B cell (primary cell): ENCODE measurements around the gene UTP4. TPM values are rescaled to one million over a fixed set of nuclear protein-coding genes. Genes with fewer than 3 reads are reported as not detected.

ENCODE experiments used
- ATAC-seq: fragments of 200-7000 bp; cut with Tn5 transposase; one replicate; pipeline ENCODE4 v1.10.0; 2021; ENCODE audit warnings: low read depth, mild to moderate bottlenecking, moderate number of reproducible peaks, moderate library complexity
- CTCF ChIA-PET: fragments of 350-600 bp; sonication (Branson Sonifier 250); formaldehyde crosslinking; loops from one replicate; lab custom pipeline; 2021; ENCODE audit warnings: antibody characterized with exemption, inconsistent platforms; lab: Charles Lee
- POLR2A ChIA-PET: fragments of 350-600 bp; sonication (Branson Sonifier 250); formaldehyde crosslinking; loops from one replicate; lab custom pipeline; 2021; ENCODE audit warnings: antibody characterized with exemption; lab: Charles Lee
- DNase-seq: peaks from one replicate; pipeline ENCODE4 v3.0.0; 2013
- H2AFZ ChIP-seq: 2 replicates; pipeline ENCODE4 v1.6.1; 2012; ENCODE audit warnings: mild to moderate bottlenecking, low read depth, low read length; ENCODE audit not compliant: insufficient read depth, poor library complexity, severe bottlenecking
- H3K27ac ChIP-seq, 2 donors: 1 replicate in 1 of 2; 2 replicates in 1 of 2; pipeline ENCODE4 v1.5.1; 2012 to 2013; ENCODE audit warnings: low read length in 2 of 2, mild to moderate bottlenecking in 2 of 2, moderate library complexity in 1 of 2
- H3K27me3 ChIP-seq, 4 experiments: fragments of 200-600 bp in 1 of 4; sonication (generic) in 1 of 4; replicated peaks in 1 of 4; 1 replicate in 2 of 4; 2 replicates in 2 of 4; pipeline versions ENCODE4 v1.6.1 to v1.7.0; 2013 to 2016; ENCODE audit warnings: low read length in 3 of 4, mild to moderate bottlenecking in 2 of 4, mixed read lengths in 1 of 4, moderate library complexity in 1 of 4; ENCODE audit not compliant: insufficient read depth in 4 of 4, control insufficient read depth in 3 of 4; ENCODE audit errors: control extremely low read depth in 1 of 4
- H3K36me3 ChIP-seq, 2 experiments: replicated peaks in 1 of 2; 1 replicate in 1 of 2; 2 replicates in 1 of 2; pipeline versions ENCODE4 v1.6.1 to v1.7.1; 2013; ENCODE audit warnings: low read length in 1 of 2; ENCODE audit not compliant: insufficient read depth in 2 of 2, control insufficient read depth in 1 of 2; ENCODE audit errors: control extremely low read depth in 1 of 2, extremely low read depth in 1 of 2
- H3K4me1 ChIP-seq, 2 donors: fragments of 200-600 bp in 1 of 2; sonication (generic) in 1 of 2; 1 replicate in 1 of 2; 2 replicates in 1 of 2; pipeline versions ENCODE4 v1.5.1 to v1.6.1; 2013 to 2017; ENCODE audit warnings: low read length in 2 of 2; ENCODE audit not compliant: control insufficient read depth in 2 of 2, insufficient read depth in 2 of 2
- H3K4me2 ChIP-seq: replicated peaks from 2 replicates; pipeline ENCODE3; 2012; ENCODE audit warnings: mild to moderate bottlenecking, low read depth, low read length; ENCODE audit not compliant: poor library complexity, severe bottlenecking
- H3K4me3 ChIP-seq, 5 experiments: fragments of 200-600 bp in 1 of 5; sonication (generic) in 1 of 5; 1 replicate in 3 of 5; 2 replicates in 2 of 5; pipeline versions ENCODE4 v1.5.1 to v1.7.0; 2011 to 2016; ENCODE audit warnings: low read length in 4 of 5, mild to moderate bottlenecking in 4 of 5, low read depth in 2 of 5, control low read depth in 1 of 5, moderate library complexity in 1 of 5; ENCODE audit not compliant: insufficient read depth in 1 of 5; ENCODE audit errors: control extremely low read depth in 1 of 5, extremely low read depth in 1 of 5
- H3K79me2 ChIP-seq: fragments of 200-600 bp; sonication (generic); one replicate; pipeline ENCODE4 v1.6.0; 2016; ENCODE audit warnings: low read length; ENCODE audit not compliant: control insufficient read depth, insufficient read depth
- H3K9ac ChIP-seq: fragments of 200-600 bp; sonication (generic); 2 replicates; pipeline ENCODE4 v1.6.1; 2017; ENCODE audit warnings: mild to moderate bottlenecking, low read length, moderate library complexity
- H3K9me3 ChIP-seq, 3 donors: one replicate each; pipeline versions ENCODE4 v1.6.1 to v1.7.1; 2013; ENCODE audit warnings: low read length in 2 of 3; ENCODE audit not compliant: control insufficient read depth in 2 of 3, insufficient read depth in 1 of 3; ENCODE audit errors: control extremely low read depth in 1 of 3
- H4K20me1 ChIP-seq: 2 replicates; pipeline ENCODE4 v1.6.0; 2012; ENCODE audit warnings: mild to moderate bottlenecking, low read length; ENCODE audit not compliant: insufficient read depth, control insufficient read depth, poor library complexity, severe bottlenecking
- H3K27ac Mint-ChIP-seq: one replicate; pipeline ENCODE4 v1.8.0; 2021; ENCODE audit warnings: mixed read lengths
- H3K27me3 Mint-ChIP-seq: one replicate; pipeline ENCODE4 v1.8.0; 2021; ENCODE audit warnings: mixed read lengths
- H3K4me1 Mint-ChIP-seq: one replicate; pipeline ENCODE4 v1.8.0; 2021; ENCODE audit warnings: mixed read lengths
- H3K4me3 Mint-ChIP-seq: one replicate; pipeline ENCODE4 v1.8.0; 2021; ENCODE audit warnings: mixed read lengths
- H3K9me3 Mint-ChIP-seq: one replicate; pipeline ENCODE4 v1.8.0; 2022; ENCODE audit warnings: mixed read lengths; ENCODE audit not compliant: insufficient read depth
- EZH2 ChIP-seq: IDR thresholded peaks from 2 replicates; pipeline ENCODE4 v1.6.1; 2012; ENCODE audit warnings: borderline replicate concordance, low read depth, mild to moderate bottlenecking, moderate library complexity, low read length; ENCODE audit not compliant: insufficient read depth, poor library complexity, severe bottlenecking
- WGBS: methylation state at CpG from one replicate; pipeline ENCODE4 v1.1.5; 2013; ENCODE audit warnings: missing lambda C conversion rate; ENCODE audit not compliant: insufficient coverage; 5-methylcytosine and 5-hydroxymethylcytosine counted together
- intact Hi-C: fragments of 100-400 bp; cut with micrococcal nuclease; formaldehyde crosslinking; loops from one replicate; pipeline ENCODE4 v1.10.0; 2022
- polyA plus RNA-seq: library from polyadenylated mRNA; depleted of rRNA; stranded (reverse); fragments of >200 nt; gene quantifications from 2 replicates; pipeline ENCODE4 v1.2.3, GENCODE V29; 2012
- total RNA-seq, 2 donors: library from RNA; stranded (reverse); fragments of 120-200 nt in 1 of 2; gene quantifications; 1 replicate in 1 of 2; 2 replicates in 1 of 2; pipeline versions ENCODE4 v1.2.3 to v1.2.4, GENCODE V29; 2013 to 2022
- TF ChIP-seq, protein P1 (sequence below): fragments of 200-600 bp; IDR thresholded peaks from one replicate; pipeline ENCODE4 v1.8.0; 2022; ENCODE audit warnings: antibody characterized with exemption, mild to moderate bottlenecking

UTP4 gene
- total and polyA plus RNA-seq, 2 donors (not counting 1 experiment from before 2014, with no cell fraction given) = 24.3 to 30.1 TPM

DNA sequence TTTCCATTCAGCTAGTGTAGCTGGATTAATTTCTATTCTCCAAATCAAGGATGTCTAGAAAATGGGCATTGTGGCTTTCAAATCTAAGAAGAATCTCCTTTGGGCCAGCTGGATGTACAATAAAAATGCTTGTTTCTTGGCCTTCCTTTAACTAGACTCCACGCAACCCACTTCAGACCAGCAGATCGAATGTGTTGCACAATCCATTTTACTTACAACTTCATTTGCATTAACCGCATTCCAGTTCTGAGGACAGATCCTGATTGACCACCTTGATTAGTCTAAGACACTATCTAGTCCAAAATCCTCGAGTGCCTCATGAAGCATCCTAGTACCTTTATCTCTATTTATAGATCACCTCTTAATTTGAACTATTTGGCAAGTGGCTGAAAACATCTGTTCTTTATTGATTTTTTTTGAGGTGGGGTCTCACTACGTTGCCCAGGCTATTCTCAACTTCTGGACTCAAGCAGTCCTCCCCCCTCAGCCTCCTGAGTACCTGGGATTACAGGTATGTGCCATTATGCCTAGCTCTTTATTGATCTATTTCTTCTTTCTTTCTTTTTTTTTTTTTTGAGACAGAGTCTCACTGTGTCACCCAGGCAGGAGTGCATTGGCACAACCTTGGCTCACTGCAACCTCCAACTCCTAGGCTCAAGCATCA lies 47.3 kb upstream of the UTP4 start:
- TF ChIP-seq, protein P1, sequence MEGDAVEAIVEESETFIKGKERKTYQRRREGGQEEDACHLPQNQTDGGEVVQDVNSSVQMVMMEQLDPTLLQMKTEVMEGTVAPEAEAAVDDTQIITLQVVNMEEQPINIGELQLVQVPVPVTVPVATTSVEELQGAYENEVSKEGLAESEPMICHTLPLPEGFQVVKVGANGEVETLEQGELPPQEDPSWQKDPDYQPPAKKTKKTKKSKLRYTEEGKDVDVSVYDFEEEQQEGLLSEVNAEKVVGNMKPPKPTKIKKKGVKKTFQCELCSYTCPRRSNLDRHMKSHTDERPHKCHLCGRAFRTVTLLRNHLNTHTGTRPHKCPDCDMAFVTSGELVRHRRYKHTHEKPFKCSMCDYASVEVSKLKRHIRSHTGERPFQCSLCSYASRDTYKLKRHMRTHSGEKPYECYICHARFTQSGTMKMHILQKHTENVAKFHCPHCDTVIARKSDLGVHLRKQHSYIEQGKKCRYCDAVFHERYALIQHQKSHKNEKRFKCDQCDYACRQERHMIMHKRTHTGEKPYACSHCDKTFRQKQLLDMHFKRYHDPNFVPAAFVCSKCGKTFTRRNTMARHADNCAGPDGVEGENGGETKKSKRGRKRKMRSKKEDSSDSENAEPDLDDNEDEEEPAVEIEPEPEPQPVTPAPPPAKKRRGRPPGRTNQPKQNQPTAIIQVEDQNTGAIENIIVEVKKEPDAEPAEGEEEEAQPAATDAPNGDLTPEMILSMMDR = no peak
- no peak for TF ChIP-seq EZH2
- H3K79me2 ChIP-seq = no peaks in the 10 kb centered on the region
- H2AFZ ChIP-seq = no peak overlapping the region
- no peaks in the 10 kb centered on the region for H3K4me1 Mint-ChIP-seq
- intact Hi-C loops = no loop called here
- H3K9ac ChIP-seq = no peak overlapping the region
- no peak overlapping the region for H3K27ac ChIP-seq
- H3K9me3 ChIP-seq = no peaks in the 10 kb centered on the region
- H3K4me1 ChIP-seq = no peaks in the 10 kb centered on the region
- H3K27me3 Mint-ChIP-seq = no peaks in the 10 kb centered on the region
- no peak overlapping the region for H3K4me3 Mint-ChIP-seq
- no peaks in the 10 kb centered on the region for H3K9me3 Mint-ChIP-seq
- H3K4me3 ChIP-seq = no peak overlapping the region
- H3K4me2 ChIP-seq = no peak overlapping the region
- H3K27ac Mint-ChIP-seq = no peak overlapping the region
- no peak for DNase-seq
- H3K36me3 ChIP-seq = peaks cover 2 to 18% of the 10 kb centered on the region in 2 experiments
- WGBS = 92% methylated on average over 3 of the region's 5 CpGs
- no peaks in the 10 kb centered on the region for H3K27me3 ChIP-seq
- H4K20me1 ChIP-seq = no peaks in the 10 kb centered on the region
- no peak for ATAC-seq
- CTCF ChIA-PET = no interaction called here
- POLR2A ChIA-PET = no interaction called here

DNA sequence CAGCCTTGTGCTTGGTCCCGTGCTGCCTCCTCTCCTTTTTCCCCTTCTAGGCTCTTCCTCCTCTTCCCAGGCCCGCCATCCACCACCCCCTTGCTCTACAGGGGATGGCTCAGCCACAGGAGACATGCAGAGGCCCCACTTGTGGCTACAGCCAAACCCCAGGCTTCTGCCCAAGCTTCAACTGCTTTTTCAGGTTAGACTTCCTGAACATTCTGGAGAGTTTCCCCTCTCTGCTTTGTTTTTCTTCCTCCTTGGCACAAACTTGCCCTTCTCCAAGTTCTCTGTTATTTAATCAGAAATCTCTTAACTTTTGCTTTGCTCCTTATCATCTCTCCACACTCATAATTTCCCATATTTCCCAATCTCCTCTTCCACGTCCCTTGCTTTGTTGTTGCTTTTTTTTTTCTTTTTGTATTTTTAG lies 45.3 kb upstream of the UTP4 start:
- Mint-ChIP-seq H3K27me3 (no peaks in the 10 kb centered on the region), H3K4me1 (no peaks in the 10 kb centered on the region), H3K4me3 (no peak overlapping the region), H3K9me3 (no peaks in the 10 kb centered on the region), H3K27ac (no peak overlapping the region)
- no peaks in the 10 kb centered on the region for H4K20me1 ChIP-seq
- ChIA-PET CTCF (no interaction called here), POLR2A (no interaction called here)
- TF ChIP-seq, protein P1 = no peak
- TF ChIP-seq EZH2 = no peak
- no peaks in the 10 kb centered on the region for H3K4me1 ChIP-seq
- no peak overlapping the region for H3K4me2 ChIP-seq
- H3K36me3 ChIP-seq = peaks cover 2 to 18% of the 10 kb centered on the region in 2 experiments
- H3K9me3 ChIP-seq = no peaks in the 10 kb centered on the region
- no peak overlapping the region for H3K4me3 ChIP-seq
- H3K79me2 ChIP-seq = no peaks in the 10 kb centered on the region
- 6% methylated on average over 2 of the region's 3 CpGs for WGBS
- DNase-seq (no peak), ATAC-seq (no peak)
- no peak overlapping the region for H2AFZ ChIP-seq
- H3K27ac ChIP-seq = no peak overlapping the region
- intact Hi-C loops = no loop called here
- no peaks in the 10 kb centered on the region for H3K27me3 ChIP-seq
- H3K9ac ChIP-seq = no peak overlapping the region
